Cardiac muscle cell (in vitro differentiated cells and primary cell): ENCODE results near the gene GALNT9. TPM values are rescaled to one million over a fixed set of nuclear protein-coding genes. Genes with fewer than 3 reads are reported as not detected.
A peak's percentile ranks its signal among the peaks of the same experiment; 100 is the strongest.

ENCODE experiments used
- DNase-seq, 2 donors: peaks; one replicate each; pipeline versions ENCODE4 v3.0.0 to v3.0.0-alpha.2; 2010 to 2017; ENCODE audit warnings: low read depth in 1 of 2, low spot score in 1 of 2
- H3K27ac ChIP-seq: fragments of 200-600 bp; sonication (generic); 2 replicates; pipeline ENCODE4 v1.5.1; 2016
- H3K27me3 ChIP-seq: fragments of 200-600 bp; sonication (generic); 2 replicates; pipeline ENCODE4 v1.6.0; 2016; ENCODE audit warnings: control low read depth
- H3K36me3 ChIP-seq: fragments of 200-600 bp; sonication (generic); 2 replicates; pipeline ENCODE4 v1.5.1; 2016; ENCODE audit warnings: control low read depth
- H3K4me1 ChIP-seq: fragments of 200-600 bp; sonication (generic); 2 replicates; pipeline ENCODE4 v1.8.1; 2017; ENCODE audit warnings: low read depth, mild to moderate bottlenecking, mixed run types
- H3K4me3 ChIP-seq: fragments of 200-600 bp; sonication (generic); 2 replicates; pipeline ENCODE4 v1.5.1; 2016; ENCODE audit warnings: mild to moderate bottlenecking
- H3K9me3 ChIP-seq: fragments of 200-600 bp; sonication (generic); 2 replicates; pipeline ENCODE4 v1.5.1; 2017; ENCODE audit warnings: low read depth, mild to moderate bottlenecking, control low read depth
- polyA plus RNA-seq: library from polyadenylated mRNA; unstranded; fragments of >200 nt; fragmentation: Nextera tagmentation; extraction: Ambion mirVana; gene quantifications from 2 replicates; pipeline ENCODE4 v1.2.1, GENCODE V29; 2016
- total RNA-seq: library from RNA; depleted of rRNA; stranded (reverse); fragments of >200 nt; gene quantifications from 2 replicates; pipeline ENCODE4 v1.2.3, GENCODE V29; 2016
- TF ChIP-seq, protein P1 (sequence below): IDR thresholded peaks from 2 replicates; pipeline ENCODE4 v1.5.1; 2012; ENCODE audit warnings: low read depth, mild to moderate bottlenecking, low read length

GALNT9 gene
- total and polyA plus RNA-seq, 2 experiments from 2014 or later: 0.42 to 0.45 TPM

DNA sequence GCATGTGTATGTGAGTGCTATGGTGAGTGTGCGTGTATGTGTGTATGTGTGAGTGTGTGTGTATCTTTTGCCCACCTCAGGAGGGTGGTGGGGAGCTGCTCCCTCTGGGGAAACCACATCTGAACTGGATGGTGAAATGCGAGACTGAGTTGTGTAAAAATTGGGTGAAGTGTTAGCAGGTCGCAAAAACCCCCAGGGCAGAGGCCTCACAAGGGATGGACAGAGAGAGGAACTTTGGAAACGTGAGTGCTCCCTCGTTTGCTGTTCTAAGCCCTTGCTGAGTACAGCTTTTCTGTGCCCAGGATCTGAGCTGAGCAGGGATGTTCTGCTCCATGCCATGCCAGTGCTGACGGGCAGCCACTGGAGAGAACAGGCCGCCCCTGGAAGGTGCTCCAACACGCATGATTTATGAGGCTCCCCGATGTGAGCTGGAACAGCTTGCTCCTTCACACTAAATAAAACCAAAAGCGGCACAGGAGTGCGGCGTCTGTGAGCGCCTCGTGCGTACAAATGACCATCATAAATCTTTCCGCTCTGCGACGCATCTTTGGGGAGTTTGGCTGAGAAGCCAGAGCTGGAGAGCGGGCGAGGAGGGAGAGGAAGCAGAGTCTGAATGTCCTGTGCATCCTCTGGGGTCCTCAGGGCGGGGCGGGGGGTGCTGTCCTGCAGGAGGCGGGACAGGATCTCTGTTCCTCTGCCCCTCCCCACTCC lies 14.1 kb upstream of the GALNT9 start:
- no peak for DNase-seq
- Histone ChIP-seq H3K4me1 (no peaks in the 10 kb centered on the region), H3K4me3 (no peak overlapping the region), H3K9me3 (no peaks in the 10 kb centered on the region), H3K27ac (no peak overlapping the region), H3K36me3 (no peaks in the 10 kb centered on the region), H3K27me3 (no peaks in the 10 kb centered on the region)
- TF ChIP-seq, protein P1, sequence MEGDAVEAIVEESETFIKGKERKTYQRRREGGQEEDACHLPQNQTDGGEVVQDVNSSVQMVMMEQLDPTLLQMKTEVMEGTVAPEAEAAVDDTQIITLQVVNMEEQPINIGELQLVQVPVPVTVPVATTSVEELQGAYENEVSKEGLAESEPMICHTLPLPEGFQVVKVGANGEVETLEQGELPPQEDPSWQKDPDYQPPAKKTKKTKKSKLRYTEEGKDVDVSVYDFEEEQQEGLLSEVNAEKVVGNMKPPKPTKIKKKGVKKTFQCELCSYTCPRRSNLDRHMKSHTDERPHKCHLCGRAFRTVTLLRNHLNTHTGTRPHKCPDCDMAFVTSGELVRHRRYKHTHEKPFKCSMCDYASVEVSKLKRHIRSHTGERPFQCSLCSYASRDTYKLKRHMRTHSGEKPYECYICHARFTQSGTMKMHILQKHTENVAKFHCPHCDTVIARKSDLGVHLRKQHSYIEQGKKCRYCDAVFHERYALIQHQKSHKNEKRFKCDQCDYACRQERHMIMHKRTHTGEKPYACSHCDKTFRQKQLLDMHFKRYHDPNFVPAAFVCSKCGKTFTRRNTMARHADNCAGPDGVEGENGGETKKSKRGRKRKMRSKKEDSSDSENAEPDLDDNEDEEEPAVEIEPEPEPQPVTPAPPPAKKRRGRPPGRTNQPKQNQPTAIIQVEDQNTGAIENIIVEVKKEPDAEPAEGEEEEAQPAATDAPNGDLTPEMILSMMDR: no peak

DNA sequence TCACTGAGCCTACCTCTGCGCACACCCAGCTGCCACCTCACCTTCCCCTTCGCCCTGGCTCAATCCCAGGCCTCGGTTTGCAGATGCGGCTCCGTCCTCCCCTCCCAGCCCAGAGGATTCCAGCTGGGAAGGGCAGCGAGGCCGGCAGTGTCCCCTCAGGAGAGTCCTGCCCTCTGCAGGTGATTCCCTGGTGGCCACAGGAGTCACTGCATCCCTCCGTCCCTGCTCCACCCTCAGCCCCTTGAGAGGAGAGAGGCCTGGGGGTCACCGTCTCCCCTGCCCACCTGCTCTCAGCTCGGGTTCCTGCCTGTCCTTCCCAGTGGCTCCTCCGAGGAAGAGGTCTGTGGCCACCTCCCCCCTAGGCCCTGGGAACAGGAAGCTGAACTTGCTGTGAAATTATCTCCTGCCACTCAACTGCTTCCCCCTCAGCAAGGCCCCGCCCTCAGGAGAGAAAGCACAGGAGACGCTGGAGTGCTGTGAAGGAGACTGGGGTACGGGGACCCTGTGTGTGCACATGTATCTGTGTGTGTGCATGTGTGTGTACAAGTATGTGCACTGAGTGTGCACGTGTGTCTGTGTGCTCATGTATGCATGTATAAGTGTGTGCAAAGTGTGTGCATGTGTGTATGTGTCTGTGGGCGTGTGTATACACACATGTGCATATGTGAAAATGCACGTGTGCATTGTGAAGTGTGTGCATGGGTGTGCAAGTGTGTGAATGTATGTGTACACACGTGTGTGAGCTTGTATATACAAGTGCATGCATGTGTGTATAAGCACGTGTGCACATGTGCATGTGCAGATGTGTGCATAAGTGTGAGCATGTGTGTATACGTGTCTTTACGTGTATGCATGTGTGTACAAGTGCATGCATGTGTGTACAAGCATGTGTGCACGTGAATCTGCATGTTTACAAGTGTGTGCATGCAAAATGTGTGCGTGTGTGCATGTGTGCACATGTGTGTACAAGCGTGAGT lies 13.2 kb upstream of the GALNT9 start:
- peak in 1 of 2 donors; percentile 36 for DNase-seq
- no peaks in the 10 kb centered on the region for H3K9me3 ChIP-seq
- no peaks in the 10 kb centered on the region for H3K36me3 ChIP-seq
- H3K4me3 ChIP-seq: no peak overlapping the region
- H3K27me3 ChIP-seq: no peaks in the 10 kb centered on the region
- no peaks in the 10 kb centered on the region for H3K4me1 ChIP-seq
- no peak overlapping the region for H3K27ac ChIP-seq
- TF ChIP-seq, protein P1: peak; percentile 33

DNA sequence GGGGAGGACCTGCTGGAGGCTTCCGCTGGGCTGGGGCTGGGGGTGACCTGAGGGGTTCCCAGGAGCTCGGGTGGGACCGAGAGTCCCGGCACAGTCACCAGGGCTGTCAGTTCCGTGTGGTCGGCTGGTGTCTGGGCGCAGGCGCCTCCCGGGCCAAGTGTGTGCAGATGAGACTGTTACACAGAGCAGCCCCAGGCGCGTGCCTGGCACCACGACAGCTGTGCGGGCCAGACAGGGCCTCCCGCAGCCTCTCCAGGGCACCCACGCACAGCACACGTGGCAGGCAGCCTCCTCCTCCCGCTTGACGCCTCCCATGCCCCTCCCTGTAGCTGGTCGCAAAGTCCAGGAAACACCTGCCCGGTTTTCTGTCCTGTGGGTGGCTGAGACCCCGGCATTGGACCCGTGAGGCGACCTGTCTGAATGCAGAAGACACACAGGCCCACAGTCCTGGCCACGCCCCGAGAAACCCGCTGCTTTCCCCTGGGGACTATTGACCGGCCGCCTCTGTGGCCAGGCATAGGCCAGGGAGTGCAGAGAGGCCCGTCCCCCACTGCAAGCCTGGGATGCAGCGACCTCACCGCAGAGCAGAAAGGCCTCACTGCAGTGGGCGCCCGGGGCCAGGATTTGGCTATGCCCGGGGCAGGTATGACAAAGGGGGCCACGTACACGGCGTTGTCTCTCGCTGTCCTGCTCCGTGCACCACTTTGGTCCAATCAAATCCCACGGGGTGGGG lies 12.1 kb upstream of the GALNT9 start:
- no peak overlapping the region for H3K4me3 ChIP-seq
- no peak overlapping the region for H3K27ac ChIP-seq
- no peaks in the 10 kb centered on the region for H3K9me3 ChIP-seq
- no peak for DNase-seq
- no peaks in the 10 kb centered on the region for H3K4me1 ChIP-seq
- H3K27me3 ChIP-seq: peaks cover 4% of the 10 kb centered on the region
- H3K36me3 ChIP-seq: no peaks in the 10 kb centered on the region
- TF ChIP-seq, protein P1: no peak

DNA sequence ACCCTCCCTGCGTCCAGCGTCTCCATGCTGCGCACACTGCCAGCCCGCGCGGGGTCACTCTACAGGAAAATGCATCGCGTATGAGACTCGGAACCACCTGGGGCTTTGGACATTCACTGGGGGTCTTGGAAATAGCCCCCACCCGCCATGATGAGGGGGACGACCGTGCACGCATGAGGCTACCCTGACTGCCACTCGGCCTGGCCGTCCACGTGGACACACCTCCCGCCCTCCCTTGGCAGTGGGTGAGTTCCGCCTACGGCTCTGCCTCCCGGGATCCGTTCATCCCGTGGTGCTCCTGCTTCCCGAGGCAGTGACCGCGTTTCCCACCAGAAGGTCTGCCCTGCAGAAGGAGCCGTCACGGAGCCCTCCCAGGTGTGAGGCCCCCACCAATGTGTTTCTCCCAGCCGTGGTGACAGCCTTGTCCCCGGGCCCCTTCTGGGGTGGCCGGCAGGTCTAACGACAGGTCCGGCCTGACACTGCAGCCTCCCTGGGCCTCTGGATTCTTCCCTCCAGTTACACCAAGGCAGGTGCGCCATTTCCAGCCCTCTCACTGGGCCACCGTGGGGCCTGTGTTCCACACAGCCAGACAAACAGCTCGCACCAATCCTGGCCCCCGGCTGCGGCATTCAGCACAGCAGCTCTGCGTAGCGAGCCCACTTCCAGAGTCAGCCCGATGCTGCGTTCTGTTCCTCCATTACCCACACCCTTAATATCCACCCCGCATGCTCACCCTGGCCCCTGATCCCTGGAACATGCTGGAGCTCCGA lies 11.1 kb upstream of the GALNT9 start:
- Histone ChIP-seq H3K27ac (no peak overlapping the region), H3K9me3 (no peaks in the 10 kb centered on the region), H3K4me1 (no peaks in the 10 kb centered on the region), H3K4me3 (no peak overlapping the region), H3K27me3 (peaks cover 4% of the 10 kb centered on the region), H3K36me3 (no peaks in the 10 kb centered on the region)
- TF ChIP-seq, protein P1: no peak
- DNase-seq: no peak

DNA sequence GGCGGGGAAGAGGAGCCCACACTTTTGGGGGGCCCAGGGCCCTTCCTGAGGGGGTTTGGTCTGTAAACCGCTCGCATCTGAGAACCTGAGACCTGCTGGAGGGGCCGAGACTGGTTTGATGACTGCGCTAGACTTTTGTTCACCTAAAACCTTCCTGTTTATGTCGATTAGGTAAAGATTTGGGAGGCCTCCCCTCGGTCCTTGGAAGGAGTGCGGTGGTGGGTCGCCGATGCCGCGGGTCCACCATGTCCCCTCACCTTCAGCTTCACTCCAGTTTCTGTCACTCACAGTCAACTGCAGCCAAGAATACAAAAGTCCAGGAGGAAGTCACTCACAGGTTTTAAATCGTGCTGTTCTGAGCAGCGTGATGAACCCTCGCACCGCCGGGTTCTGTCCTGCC lies 10.5 kb upstream of the GALNT9 start:
- no peak for DNase-seq
- no peaks in the 10 kb centered on the region for H3K9me3 ChIP-seq
- H3K4me3 ChIP-seq: no peak overlapping the region
- H3K27ac ChIP-seq: no peak overlapping the region
- TF ChIP-seq, protein P1: no peak
- H3K4me1 ChIP-seq: no peaks in the 10 kb centered on the region
- H3K27me3 ChIP-seq: peaks cover 4% of the 10 kb centered on the region
- no peaks in the 10 kb centered on the region for H3K36me3 ChIP-seq
